Breast epithelium (tissue), 3 donors: ENCODE results near the gene IGSF3.

Source experiments
- POLR2AphosphoS5 ChIP-seq, 3 donors: sonication (generic); formaldehyde crosslinking; IDR thresholded peaks; one replicate each; pipeline ENCODE4 v1.6.1; 2017; ENCODE audit warnings: antibody characterized with exemption in 3 of 3
- TF ChIP-seq, protein P1 (sequence below), 3 donors: fragments of 450-650 bp; IDR thresholded peaks; one replicate each; pipeline ENCODE4 v1.5.1; 2016 to 2017; ENCODE audit warnings: antibody characterized with exemption in 3 of 3, mild to moderate bottlenecking in 3 of 3, moderate library complexity in 3 of 3

- TF ChIP-seq, protein P1, sequence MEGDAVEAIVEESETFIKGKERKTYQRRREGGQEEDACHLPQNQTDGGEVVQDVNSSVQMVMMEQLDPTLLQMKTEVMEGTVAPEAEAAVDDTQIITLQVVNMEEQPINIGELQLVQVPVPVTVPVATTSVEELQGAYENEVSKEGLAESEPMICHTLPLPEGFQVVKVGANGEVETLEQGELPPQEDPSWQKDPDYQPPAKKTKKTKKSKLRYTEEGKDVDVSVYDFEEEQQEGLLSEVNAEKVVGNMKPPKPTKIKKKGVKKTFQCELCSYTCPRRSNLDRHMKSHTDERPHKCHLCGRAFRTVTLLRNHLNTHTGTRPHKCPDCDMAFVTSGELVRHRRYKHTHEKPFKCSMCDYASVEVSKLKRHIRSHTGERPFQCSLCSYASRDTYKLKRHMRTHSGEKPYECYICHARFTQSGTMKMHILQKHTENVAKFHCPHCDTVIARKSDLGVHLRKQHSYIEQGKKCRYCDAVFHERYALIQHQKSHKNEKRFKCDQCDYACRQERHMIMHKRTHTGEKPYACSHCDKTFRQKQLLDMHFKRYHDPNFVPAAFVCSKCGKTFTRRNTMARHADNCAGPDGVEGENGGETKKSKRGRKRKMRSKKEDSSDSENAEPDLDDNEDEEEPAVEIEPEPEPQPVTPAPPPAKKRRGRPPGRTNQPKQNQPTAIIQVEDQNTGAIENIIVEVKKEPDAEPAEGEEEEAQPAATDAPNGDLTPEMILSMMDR (IDR thresholded peaks at IDR 0.05) = no peak
- TF ChIP-seq POLR2AphosphoS5 (IDR thresholded peaks at IDR 0.05) = no peak
Measured at GRCh38 chr1:116546354-116546977, 121.1 kb downstream of the IGSF3 start.
